Naive B cell (primary cell): ENCODE data around the gene ASAP3. TPM values are rescaled to one million over a fixed set of nuclear protein-coding genes. Genes with fewer than 3 reads are reported as not detected.

ENCODE experiments used
- ATAC-seq, 2 donors: fragments of 150-1000 bp; cut with Tn5 transposase; 2 replicates each; pipeline ENCODE4 v1.10.0; 2021; ENCODE audit warnings: low read depth in 2 of 2, mild to moderate bottlenecking in 2 of 2, moderate library complexity in 2 of 2
- DNase-seq: peaks from one replicate; pipeline ENCODE4 v3.0.0; 2022
- H3K27ac Mint-ChIP-seq, 6 donors: one replicate each; pipeline ENCODE4 v1.8.0; 2020 to 2022; ENCODE audit warnings: mild to moderate bottlenecking in 6 of 6, mixed read lengths in 6 of 6, moderate library complexity in 5 of 6, inconsistent platforms in 2 of 6
- H3K27me3 Mint-ChIP-seq, 3 donors: one replicate each; pipeline ENCODE4 v1.8.0; 2021 to 2022; ENCODE audit warnings: mixed read lengths in 3 of 3, mild to moderate bottlenecking in 1 of 3
- H3K36me3 Mint-ChIP-seq, 2 donors: one replicate each; pipeline ENCODE4 v1.8.0; 2020 to 2022; ENCODE audit warnings: mixed read lengths in 2 of 2, inconsistent platforms in 1 of 2, mild to moderate bottlenecking in 1 of 2
- H3K4me1 Mint-ChIP-seq, 3 donors: one replicate each; pipeline ENCODE4 v1.8.0; 2020 to 2022; ENCODE audit warnings: mixed read lengths in 3 of 3, inconsistent platforms in 1 of 3, mild to moderate bottlenecking in 1 of 3, moderate library complexity in 1 of 3
- H3K4me3 Mint-ChIP-seq, 8 donors: one replicate each; pipeline ENCODE4 v1.8.0; 2020 to 2022; ENCODE audit warnings: mild to moderate bottlenecking in 8 of 8, mixed read lengths in 8 of 8, moderate library complexity in 8 of 8, inconsistent platforms in 2 of 8
- H3K9me3 Mint-ChIP-seq, 7 donors: one replicate each; pipeline ENCODE4 v1.8.0; 2020 to 2022; ENCODE audit warnings: mixed read lengths in 7 of 7, mild to moderate bottlenecking in 5 of 7, inconsistent platforms in 2 of 7, moderate library complexity in 1 of 7
- polyA plus RNA-seq, 6 donors: library from polyadenylated mRNA; unstranded; fragments of 300-500 nt; fragmentation: Illumina TruSeq; gene quantifications; one replicate each; pipeline ENCODE4 v1.2.3, GENCODE V29; 2021; ENCODE audit warnings: low read depth in 6 of 6

ASAP3 gene
- under 1 TPM in 4 of 6 donors, not detected in 2; 0.16 to 0.69 (median 0.58) TPM for polyA plus RNA-seq

DNA sequence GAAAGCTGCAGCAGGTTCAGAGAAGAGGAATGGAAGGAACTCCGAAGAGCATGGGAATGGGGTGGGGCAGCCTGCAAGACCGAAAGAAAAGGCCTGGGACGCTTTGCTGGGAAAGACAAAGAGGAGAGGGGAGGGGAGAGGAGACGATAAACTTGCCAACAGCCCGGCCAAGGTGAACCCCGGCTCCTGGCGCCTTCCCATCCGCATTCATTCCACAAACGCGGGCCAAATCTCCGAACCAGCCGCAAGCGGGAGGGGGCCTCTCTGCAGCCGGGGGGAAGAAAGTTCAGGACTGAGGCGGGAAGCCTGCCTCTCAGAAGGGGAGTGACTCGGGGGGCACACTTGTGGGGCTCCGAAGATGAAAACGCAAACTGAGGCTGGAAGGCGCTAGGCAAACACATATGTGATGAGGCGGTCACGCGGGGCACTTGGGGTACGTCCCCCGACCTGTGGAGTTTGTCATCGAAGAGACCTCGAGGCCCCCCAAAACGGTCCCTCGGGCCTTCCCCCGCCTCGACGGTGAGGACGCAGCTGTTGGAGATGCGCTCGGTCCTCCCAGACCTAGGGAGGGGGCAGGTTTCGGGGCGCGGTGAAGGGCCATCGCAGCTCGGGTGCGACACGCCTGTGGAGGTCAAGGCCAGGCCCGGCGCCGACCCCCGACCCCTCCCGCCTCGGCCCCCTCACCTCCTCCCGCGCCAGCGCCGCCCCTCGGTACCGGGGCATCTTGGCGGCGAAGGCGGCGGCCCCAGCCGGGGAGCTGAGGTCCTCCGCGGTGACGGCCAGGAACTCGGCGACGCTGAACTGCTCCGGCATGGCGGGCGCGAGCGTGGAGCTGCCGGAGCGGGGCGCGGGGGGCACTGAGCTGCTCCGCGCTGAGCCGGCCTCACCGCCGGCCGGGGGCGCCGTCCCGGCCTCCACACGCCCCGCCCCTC lies at the start of gene ASAP3:
ASAP3 (minus strand) TSS at position 859 of the 932 bp plus-strand sequence; CDS start at position 813, 46 bp downstream.
- peak; percentile 57 to 65 for ATAC-seq
- Mint-ChIP-seq H3K9me3 (no peaks in the 10 kb centered on the region), H3K36me3 (no peaks in the 10 kb centered on the region), H3K27ac (peak within 1 kb of the TSS in 5 of 6 donors; percentile 59 to 91 (median 77)), H3K4me1 (peaks cover 19 to 23% (median 21%) of the 10 kb centered on the region in 3 donors), H3K27me3 (peaks cover 15 to 34% (median 20%) of the 10 kb centered on the region in 3 donors), H3K4me3 (peak within 1 kb of the TSS; percentile 77 to 96 (median 90))
- peak; percentile 56 for DNase-seq

DNA sequence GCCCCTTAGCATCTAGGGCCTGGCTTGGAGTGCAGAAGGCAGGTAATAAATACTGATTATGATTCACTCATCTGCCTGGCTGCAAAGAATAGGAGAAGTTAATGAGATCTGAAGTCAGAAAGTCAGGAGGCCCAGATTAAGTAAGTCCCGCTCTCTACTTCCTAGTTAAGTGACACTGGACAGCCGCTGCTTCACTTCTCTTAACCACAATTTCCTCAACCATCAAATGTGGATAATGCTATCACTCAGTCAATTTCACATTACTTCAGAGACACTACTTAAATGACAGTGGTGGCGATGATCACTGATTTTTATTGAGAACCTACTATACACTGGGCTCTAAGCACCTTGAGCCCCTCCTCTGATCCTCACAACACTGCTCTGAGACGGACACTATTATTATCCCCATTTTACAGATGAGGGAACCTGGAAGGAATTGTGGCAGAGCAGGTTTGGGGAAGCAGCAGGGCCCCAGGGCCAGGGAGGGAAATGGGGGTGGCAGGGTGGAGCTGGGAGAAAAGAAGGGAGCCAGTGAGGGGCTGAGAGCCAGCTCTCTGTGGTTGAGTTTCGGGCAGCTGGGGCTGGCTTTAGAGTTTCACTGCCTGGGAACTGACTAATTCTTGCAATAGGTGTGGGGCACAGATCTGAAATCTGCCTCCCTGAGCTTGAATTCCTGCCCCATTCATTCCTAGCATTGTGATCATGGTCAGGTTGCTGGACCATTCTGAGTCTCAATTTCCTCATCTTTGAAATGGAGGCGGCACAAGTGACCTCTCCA lies 49.5 kb upstream of the ASAP3 start:
- no peaks in the 10 kb centered on the region for H3K9me3 Mint-ChIP-seq
- H3K27me3 Mint-ChIP-seq, result no peaks in the 10 kb centered on the region
- ATAC-seq (peak in 1 of 2 donors; percentile 15), DNase-seq (no peak)
- H3K36me3 Mint-ChIP-seq, result no peaks in the 10 kb centered on the region
- H3K27ac Mint-ChIP-seq, result peak overlapping the region in 1 of 6 donors; percentile 58
- H3K4me3 Mint-ChIP-seq, result peak overlapping the region in 4 of 8 donors; percentile 6 to 75 (median 52)
- H3K4me1 Mint-ChIP-seq, result peaks cover 39 to 56% (median 45%) of the 10 kb centered on the region in 3 donors

DNA sequence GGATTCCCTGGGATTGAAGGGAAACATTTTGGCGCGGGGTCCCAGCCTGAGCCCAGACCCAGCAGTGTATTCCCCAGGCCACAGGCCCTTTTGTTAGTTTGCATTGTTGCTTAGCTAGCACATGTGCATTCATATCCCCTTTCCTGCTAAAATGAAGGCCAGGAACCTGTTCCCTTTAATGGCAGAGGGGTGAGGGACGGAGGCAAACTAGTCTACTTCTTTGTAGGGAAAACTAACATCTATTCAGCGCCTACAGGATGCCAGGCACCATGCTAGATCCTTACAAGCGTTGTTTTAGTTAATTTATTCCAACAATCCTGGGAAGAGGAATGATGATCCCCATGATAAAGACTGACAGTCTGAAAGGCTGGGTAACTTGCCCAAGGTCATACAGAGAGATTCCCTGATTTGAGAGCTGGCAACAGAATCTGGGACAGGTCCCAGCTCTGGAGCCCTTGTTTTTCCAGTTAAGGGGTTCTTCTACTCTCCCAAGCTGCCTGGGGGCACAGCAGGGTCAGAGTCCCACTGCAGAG lies 47.6 kb upstream of the ASAP3 start:
- peak overlapping the region; percentile 63 to 96 (median 88) for H3K4me3 Mint-ChIP-seq
- DNase-seq, result no peak
- no peaks in the 10 kb centered on the region for H3K27me3 Mint-ChIP-seq
- peaks cover 51 to 72% (median 57%) of the 10 kb centered on the region in 3 donors for H3K4me1 Mint-ChIP-seq
- no peak for ATAC-seq
- H3K27ac Mint-ChIP-seq, result peak overlapping the region in 3 of 6 donors; percentile 21 to 67 (median 45)
- no peaks in the 10 kb centered on the region for H3K36me3 Mint-ChIP-seq
- H3K9me3 Mint-ChIP-seq, result no peaks in the 10 kb centered on the region

DNA sequence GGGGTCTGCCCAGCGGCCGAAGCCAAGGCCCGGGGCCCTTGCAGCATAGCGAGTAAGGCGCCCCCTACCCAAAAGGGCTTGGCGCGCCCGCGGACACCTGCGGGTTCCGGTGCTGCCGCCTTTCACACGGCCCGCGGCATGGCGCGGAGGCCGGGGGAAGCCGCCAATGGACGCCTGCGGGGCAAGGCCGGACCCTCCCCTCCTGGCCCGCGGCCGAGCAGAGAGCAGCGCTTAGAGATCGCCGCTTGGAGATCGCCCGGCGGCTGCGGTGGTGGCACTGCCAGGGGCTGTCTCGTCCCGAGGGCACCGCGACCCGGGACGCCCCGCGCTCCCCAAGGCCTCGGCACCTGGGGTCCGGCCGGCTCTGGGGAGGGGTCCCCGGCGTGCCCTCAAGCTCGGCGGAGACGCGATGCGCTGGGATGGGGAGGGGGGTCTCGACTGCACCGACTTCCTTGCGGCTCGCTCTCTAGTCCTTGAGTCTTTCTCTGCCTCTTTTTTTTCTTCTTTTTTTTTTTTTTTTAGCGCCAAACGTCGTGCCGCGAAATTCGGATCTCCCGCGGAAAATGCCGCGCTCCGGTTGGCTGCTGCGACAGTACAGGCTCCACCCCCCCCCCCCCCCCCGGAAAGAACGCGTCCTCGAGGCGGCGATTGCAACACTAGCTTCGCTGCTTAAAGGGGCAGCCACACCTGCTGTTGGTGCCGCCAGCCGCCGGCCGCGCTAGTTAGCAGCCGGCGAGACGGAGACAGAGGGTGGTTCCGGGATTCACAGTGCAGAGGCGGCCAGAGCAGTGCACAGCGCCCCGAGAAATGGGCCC lies 47.0 kb upstream of the ASAP3 start, which contains the start of gene E2F2:
E2F2 (minus strand) TSS at position 487 of the 815 bp plus-strand sequence; CDS start at position 47, 440 bp downstream.
- peak within 1 kb of the TSS in 4 of 6 donors; percentile 21 to 67 (median 42) for H3K27ac Mint-ChIP-seq
- no peaks in the 10 kb centered on the region for H3K36me3 Mint-ChIP-seq
- peak within 1 kb of the TSS; percentile 70 to 96 (median 88) for H3K4me3 Mint-ChIP-seq
- ATAC-seq (peak; percentile 91 to 92), DNase-seq (peak; percentile 73)
- no peaks in the 10 kb centered on the region for H3K9me3 Mint-ChIP-seq
- H3K4me1 Mint-ChIP-seq, result peaks cover 56 to 79% (median 64%) of the 10 kb centered on the region in 3 donors
- H3K27me3 Mint-ChIP-seq, result no peaks in the 10 kb centered on the region

DNA sequence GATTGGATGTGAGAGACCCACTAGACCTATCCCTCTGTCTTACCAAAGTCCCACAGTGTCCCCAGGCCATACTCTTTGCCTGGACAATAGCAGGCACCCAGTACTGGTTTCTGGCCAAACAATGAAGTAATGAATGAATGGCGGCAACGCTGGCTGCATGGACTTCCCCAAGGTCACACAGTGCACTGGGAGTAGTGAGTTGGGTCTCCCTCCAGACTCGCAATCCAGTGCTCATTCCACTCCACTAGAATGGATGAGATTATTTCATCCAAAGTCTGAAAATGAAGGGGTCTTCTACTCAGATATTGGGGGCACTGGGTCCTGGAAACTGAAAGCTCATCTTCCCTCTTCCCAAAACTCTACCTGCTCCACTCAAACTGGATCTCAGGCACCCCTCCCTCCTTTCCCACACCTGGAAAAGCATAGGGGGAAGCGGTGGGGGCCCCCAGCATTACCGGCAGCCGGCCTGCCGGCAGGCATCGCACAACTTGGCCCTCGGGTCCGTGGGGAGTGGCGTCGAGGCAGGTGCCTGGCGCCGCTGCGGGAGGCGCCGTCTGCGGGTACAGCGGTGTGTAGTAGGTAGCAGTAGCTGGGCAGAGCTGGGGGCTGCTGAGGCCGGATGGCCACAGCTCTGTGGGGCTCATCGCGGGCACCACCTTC lies 46.2 kb upstream of the ASAP3 start:
- Mint-ChIP-seq H3K27me3 (no peaks in the 10 kb centered on the region), H3K36me3 (no peaks in the 10 kb centered on the region), H3K4me1 (peaks cover 60 to 80% (median 71%) of the 10 kb centered on the region in 3 donors), H3K27ac (no peak overlapping the region), H3K9me3 (no peaks in the 10 kb centered on the region), H3K4me3 (peak overlapping the region; percentile 63 to 83 (median 74))
- DNase-seq, result no peak
- no peak for ATAC-seq

DNA sequence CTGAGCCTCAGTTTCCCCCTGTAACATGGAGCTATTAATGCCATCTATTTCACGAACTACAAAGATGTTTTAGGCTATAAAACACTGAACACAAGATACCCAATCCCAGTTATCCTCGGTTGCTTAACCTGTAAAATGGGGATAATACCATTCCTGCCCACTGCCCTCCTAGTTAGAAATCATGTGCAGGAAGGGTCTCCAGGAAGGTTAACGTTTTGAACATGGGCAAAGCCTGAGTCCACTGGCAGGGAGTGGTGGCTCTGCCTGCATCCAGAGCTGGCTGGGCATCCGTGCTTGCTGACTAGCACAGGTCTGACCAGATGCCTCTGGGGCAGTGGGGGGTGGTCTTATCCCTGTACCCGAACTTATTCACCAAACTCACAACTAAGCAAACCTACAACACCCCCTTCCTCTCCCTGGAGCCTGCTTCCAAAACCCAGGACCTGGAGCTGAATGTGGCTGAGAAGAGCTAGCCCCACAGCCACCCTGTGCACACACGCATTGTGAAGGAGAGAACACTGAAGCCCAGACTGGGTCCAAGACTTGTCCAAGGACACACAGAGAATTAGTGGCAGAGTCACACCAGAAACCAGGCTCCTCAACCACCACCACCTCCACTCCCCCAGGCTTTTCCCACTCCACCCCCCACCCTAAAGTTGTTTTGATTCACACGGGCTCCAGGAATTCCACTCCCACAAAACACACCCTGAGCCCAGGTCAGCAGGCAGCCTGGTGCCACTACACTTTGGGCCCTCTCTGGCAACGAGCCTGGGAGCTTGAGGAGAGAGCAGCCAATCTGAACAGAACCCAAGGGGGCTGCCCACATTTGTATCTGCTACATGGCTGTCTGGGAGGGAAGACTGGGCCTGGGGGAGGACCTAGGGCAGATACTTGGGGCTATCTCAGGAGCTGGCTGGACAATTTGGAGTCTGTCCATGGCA lies 45.4 kb upstream of the ASAP3 start:
- DNase-seq (no peak), ATAC-seq (no peak)
- no peaks in the 10 kb centered on the region for H3K36me3 Mint-ChIP-seq
- no peaks in the 10 kb centered on the region for H3K9me3 Mint-ChIP-seq
- no peaks in the 10 kb centered on the region for H3K27me3 Mint-ChIP-seq
- peak overlapping the region in 3 of 6 donors; percentile 17 to 78 (median 51) for H3K27ac Mint-ChIP-seq
- H3K4me3 Mint-ChIP-seq, result peak overlapping the region; percentile 65 to 84 (median 75)
- peaks cover 63 to 81% (median 79%) of the 10 kb centered on the region in 3 donors for H3K4me1 Mint-ChIP-seq

DNA sequence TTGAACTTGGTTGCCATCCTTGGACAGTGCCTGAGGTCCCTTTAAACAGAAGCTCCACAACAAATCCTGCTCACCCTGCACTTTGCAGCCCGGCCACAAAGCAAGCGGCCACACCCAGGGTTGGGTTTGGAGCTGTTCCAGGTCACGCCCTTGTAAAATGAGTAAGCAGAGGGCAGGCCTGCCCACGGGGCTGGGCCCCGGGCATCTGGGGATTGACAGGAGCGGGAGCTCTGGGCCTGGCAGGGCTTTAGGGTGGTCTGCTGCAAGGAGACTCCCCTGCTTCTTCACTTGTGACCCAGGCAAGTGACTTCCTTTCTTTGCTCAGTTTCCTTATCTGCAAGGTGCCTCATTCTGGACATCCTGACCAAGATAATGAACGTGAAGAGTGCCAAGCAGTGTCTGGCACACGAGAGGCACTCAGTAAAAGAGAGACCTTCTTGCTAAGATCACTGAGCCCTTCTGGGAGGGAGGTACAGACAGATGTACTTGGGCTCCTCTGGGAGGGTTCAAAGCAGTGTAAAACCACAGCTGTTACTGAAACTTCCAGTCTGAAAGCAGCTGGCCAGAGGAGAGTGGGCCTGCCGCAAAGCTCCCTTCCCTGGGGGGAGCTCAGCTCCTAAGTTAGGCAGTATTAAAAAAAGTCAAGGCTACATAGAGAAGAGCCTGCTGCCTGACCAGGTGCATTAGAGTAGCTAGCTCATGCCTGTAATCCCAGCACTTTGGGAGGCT lies 44.4 kb upstream of the ASAP3 start:
- ATAC-seq (no peak), DNase-seq (no peak)
- Mint-ChIP-seq H3K9me3 (no peaks in the 10 kb centered on the region), H3K4me3 (peak overlapping the region; percentile 25 to 84 (median 74)), H3K4me1 (peaks cover 61 to 86% (median 77%) of the 10 kb centered on the region in 3 donors), H3K27ac (peak overlapping the region in 4 of 6 donors; percentile 42 to 85 (median 62)), H3K36me3 (no peaks in the 10 kb centered on the region), H3K27me3 (no peaks in the 10 kb centered on the region)

DNA sequence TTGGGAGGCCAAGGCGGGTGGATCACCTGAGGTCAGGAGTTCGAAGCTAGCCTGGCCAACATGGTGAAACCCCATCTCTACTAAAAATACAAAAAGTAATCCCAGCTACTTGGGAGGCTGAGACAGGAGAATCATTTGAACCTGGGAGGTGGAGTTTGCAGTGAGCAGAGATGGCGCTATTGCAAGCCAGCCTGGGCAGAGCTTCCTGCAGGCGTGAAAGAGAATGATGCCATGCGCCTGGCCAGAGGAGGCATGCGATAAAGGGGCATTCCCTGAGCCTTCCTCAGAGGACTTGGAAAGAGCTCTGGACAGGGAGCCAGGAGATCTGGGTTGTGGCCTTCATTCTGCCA lies 43.9 kb upstream of the ASAP3 start:
- Mint-ChIP-seq H3K36me3 (no peaks in the 10 kb centered on the region), H3K4me1 (peaks cover 55 to 85% (median 72%) of the 10 kb centered on the region in 3 donors), H3K4me3 (peak overlapping the region in 7 of 8 donors; percentile 53 to 84 (median 75)), H3K27ac (peak overlapping the region in 3 of 6 donors; percentile 44 to 51 (median 47)), H3K27me3 (no peaks in the 10 kb centered on the region), H3K9me3 (no peaks in the 10 kb centered on the region)
- no peak for DNase-seq
- no peak for ATAC-seq

DNA sequence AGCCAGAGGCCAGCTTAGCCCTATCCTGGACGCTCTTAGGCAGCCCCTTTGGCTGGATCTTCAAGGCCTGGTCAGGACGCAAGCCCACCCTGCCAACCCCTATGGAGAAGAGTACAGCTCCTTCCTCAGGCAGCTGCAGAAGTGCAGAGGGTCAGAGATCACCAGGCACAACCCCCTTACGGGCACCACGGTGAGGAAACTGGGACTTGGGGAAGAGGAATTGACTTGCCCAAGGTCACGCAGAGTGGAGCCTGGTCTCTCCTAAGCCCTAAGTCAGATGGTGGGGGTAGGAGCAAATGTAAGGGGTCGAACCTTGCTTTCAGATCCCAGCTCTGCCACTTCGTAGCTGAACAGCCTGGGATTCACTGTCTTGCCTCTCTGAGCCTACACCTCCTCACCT lies 43.4 kb upstream of the ASAP3 start:
- Mint-ChIP-seq H3K27ac (peak overlapping the region in 2 of 6 donors; percentile 44 to 90), H3K4me1 (peaks cover 54 to 87% (median 74%) of the 10 kb centered on the region in 3 donors), H3K36me3 (no peaks in the 10 kb centered on the region), H3K9me3 (no peaks in the 10 kb centered on the region), H3K27me3 (no peaks in the 10 kb centered on the region), H3K4me3 (peak overlapping the region; percentile 23 to 84 (median 74))
- ATAC-seq (no peak), DNase-seq (no peak)

DNA sequence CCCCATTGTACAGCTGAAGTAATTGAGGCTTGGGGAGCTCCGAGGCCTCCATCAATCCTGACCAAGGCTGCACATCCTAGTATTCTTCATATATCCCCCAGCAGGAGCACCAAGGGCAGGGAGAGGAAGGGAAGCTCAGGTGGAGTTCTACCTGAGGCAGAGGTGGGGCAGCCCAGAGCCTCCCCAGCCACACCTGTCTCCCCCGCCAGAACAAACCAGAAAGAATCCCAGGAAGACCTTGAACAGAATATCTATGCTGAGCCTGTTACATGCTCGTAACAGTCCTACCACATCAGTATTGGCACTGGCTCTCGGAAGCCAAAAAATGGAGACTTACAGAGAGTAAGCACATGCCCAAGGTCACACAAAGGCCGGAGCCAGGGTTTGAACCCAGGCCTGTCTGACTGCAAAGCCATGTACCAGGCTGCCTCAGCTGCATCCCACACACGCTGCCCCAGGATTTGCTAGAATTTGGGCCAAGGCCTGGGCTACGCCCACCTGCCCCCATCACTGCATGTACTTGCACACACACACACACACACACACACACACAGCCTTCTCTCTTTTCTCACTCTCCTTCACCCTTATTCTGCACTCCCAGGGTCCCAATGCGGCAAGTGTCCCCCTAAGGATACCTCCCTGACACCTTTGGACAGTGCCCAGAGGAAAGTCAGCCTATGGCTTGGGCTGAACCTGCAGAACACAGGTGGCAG lies 42.5 kb upstream of the ASAP3 start:
- Mint-ChIP-seq H3K9me3 (no peaks in the 10 kb centered on the region), H3K36me3 (no peaks in the 10 kb centered on the region), H3K27ac (peak overlapping the region; percentile 76 to 94 (median 86)), H3K4me3 (peak overlapping the region; percentile 42 to 93 (median 76)), H3K27me3 (no peaks in the 10 kb centered on the region), H3K4me1 (peaks cover 54 to 89% (median 81%) of the 10 kb centered on the region in 3 donors)
- no peak for ATAC-seq
- DNase-seq, result no peak
